K562 (cell line): ENCODE data around the gene ADAMTSL2. TPM values are rescaled to one million over a fixed set of nuclear protein-coding genes. Genes with fewer than 3 reads are reported as not detected.

ENCODE experiments used
- ATAC-seq: fragments of 200-7000 bp; cut with Tn5 transposase; 3 replicates; pipeline ENCODE4 v1.9.1; 2020; ENCODE audit warnings: moderate library complexity
- BruUV-seq: library from RNA; stranded (reverse); fragments of 400-500 nt; replicated peaks from 2 replicates; lab custom pipeline; 2021; lab: Mats Ljungman, UMichigan
- CTCF ChIA-PET: fragments of 300-600 bp; formaldehyde crosslinking; extraction: SDS; loops from one replicate; lab custom pipeline; 2021; ENCODE audit warnings: low intra/inter-chr PET ratio; lab: Yijun Ruan, JAX
- POLR2A ChIA-PET: fragments of 300-600, 350-650 bp; sonication (Branson Sonifier 250); formaldehyde crosslinking; extraction: SDS; loops from one replicate; lab custom pipeline; 2021; ENCODE audit warnings: antibody characterized with exemption, inconsistent platforms; lab: Yijun Ruan, JAX
- DNase-seq, 4 experiments: peaks; one replicate each; pipeline versions ENCODE4 v3.0.0 to v3.0.0-alpha.2; 2011 to 2018; ENCODE audit warnings: low spot score in 3 of 4, mixed read lengths in 3 of 4; ENCODE audit errors: extremely low read depth in 1 of 4
- FAIRE-seq: peaks from 2 replicates; lab custom pipeline; 2011; peaks lifted over from hg19 to GRCh38; lab: Jason Lieb, UNC
- H2AFZ ChIP-seq: 2 replicates; pipeline ENCODE4 v1.6.0; 2011; ENCODE audit warnings: low read depth, low read length, control low read depth, inconsistent platforms
- H3K27ac ChIP-seq: fragments of 200-600 bp; 3 replicates; pipeline ENCODE4 v1.8.0; 2011; ENCODE audit warnings: low read depth, mild to moderate bottlenecking, control low read depth, inconsistent platforms, low read length, moderate library complexity, mixed read lengths; ENCODE audit errors: extremely low read depth
- H3K27me3 ChIP-seq, 2 experiments: fragments of 300-600 bp in 1 of 2; 2 replicates in 1 of 2; 3 replicates in 1 of 2; pipeline versions ENCODE4 v1.6.0 to v1.8.0; 2011; ENCODE audit warnings: inconsistent platforms in 2 of 2, low read length in 2 of 2, mild to moderate bottlenecking in 1 of 2, mixed read lengths in 1 of 2, moderate library complexity in 1 of 2; ENCODE audit not compliant: control insufficient read depth in 2 of 2, insufficient read depth in 2 of 2
- H3K36me3 ChIP-seq: fragments of 300-600 bp; 3 replicates; pipeline ENCODE4 v1.8.0; 2011; ENCODE audit warnings: mild to moderate bottlenecking, low read length, inconsistent platforms; ENCODE audit not compliant: control insufficient read depth, insufficient read depth
- H3K4me1 ChIP-seq, 2 experiments: fragments of 200-600 bp in 1 of 2; replicated peaks in 1 of 2; 2 replicates in 1 of 2; 3 replicates in 1 of 2; pipeline versions ENCODE4 v1.5.1 to v1.8.0; 2011; ENCODE audit warnings: inconsistent platforms in 2 of 2, low read length in 2 of 2, mild to moderate bottlenecking in 1 of 2, mixed read lengths in 1 of 2, moderate library complexity in 1 of 2; ENCODE audit not compliant: control insufficient read depth in 2 of 2, insufficient read depth in 2 of 2
- H3K4me2 ChIP-seq: 2 replicates; pipeline ENCODE4 v1.6.1; 2011; ENCODE audit warnings: low read length, control low read depth, inconsistent platforms, mixed read lengths; ENCODE audit not compliant: insufficient read depth
- H3K4me3 ChIP-seq: fragments of 200-600 bp; sonication (generic), shearing (Covaris generic); 2 replicates; pipeline ENCODE4 v1.5.1; 2016; ENCODE audit warnings: control low read depth, inconsistent platforms
- H3K79me2 ChIP-seq: fragments of 200-600 bp; 3 replicates; pipeline ENCODE4 v1.8.0; 2011; ENCODE audit warnings: low read length, inconsistent platforms; ENCODE audit not compliant: control insufficient read depth, insufficient read depth
- H3K9ac ChIP-seq, 2 experiments: 2 replicates each; pipeline versions ENCODE4 v1.6.0 to v1.6.1; 2011; ENCODE audit warnings: low read depth in 2 of 2, low read length in 2 of 2, control low read depth in 1 of 2, inconsistent platforms in 1 of 2, mild to moderate bottlenecking in 1 of 2, mixed read lengths in 1 of 2; ENCODE audit not compliant: insufficient read depth in 1 of 2
- H3K9me1 ChIP-seq: one replicate; pipeline ENCODE4 v1.6.0; 2011; ENCODE audit warnings: inconsistent platforms, mild to moderate bottlenecking, low read length, moderate library complexity; ENCODE audit not compliant: control insufficient read depth, insufficient read depth
- H3K9me3 ChIP-seq: replicated peaks from 2 replicates; pipeline ENCODE4 v1.5.1; 2011; ENCODE audit warnings: low read depth, low read length, inconsistent platforms; ENCODE audit not compliant: control insufficient read depth, insufficient read depth
- H4K20me1 ChIP-seq: replicated peaks from 2 replicates; pipeline ENCODE4 v1.6.1; 2011; ENCODE audit warnings: low read length, inconsistent platforms, mixed read lengths; ENCODE audit not compliant: control insufficient read depth, insufficient read depth
- CBX2 ChIP-seq: fragments of 200-600 bp; sonication (generic); IDR thresholded peaks from one replicate; pipeline ENCODE4 v1.6.1; 2012; ENCODE audit warnings: mild to moderate bottlenecking, low read length, inconsistent platforms; ENCODE audit not compliant: insufficient read depth, poor library complexity, severe bottlenecking
- CHD4 ChIP-seq: fragments of 200-600 bp; sonication (generic); IDR thresholded peaks from 3 replicates; pipeline ENCODE4 v1.6.1; 2012; ENCODE audit warnings: low read depth, mild to moderate bottlenecking, mixed read lengths, low read length, inconsistent platforms; ENCODE audit not compliant: insufficient read depth, insufficient replicate concordance, poor library complexity, severe bottlenecking
- CTBP1 ChIP-seq: fragments of 450-650 bp; IDR thresholded peaks from 2 replicates; pipeline ENCODE4 v1.6.1; 2016; ENCODE audit warnings: borderline replicate concordance
- EWSR1 ChIP-seq: fragments of 450-650 bp; IDR thresholded peaks from 2 replicates; pipeline ENCODE4 v1.6.1; 2018; ENCODE audit warnings: borderline replicate concordance, mild to moderate bottlenecking, low read depth, moderate library complexity; ENCODE audit not compliant: partially characterized antibody
- FOXM1 ChIP-seq, 2 experiments: fragments of 450-650 bp in 1 of 2; sonication (generic) in 1 of 2; formaldehyde crosslinking in 1 of 2; IDR thresholded peaks; 2 replicates each; pipeline versions ENCODE4 v1.6.1 to v1.9.0; 2017 to 2022; ENCODE audit warnings: low read depth in 2 of 2, mild to moderate bottlenecking in 2 of 2, missing genetic modification reagents in 1 of 2, moderate library complexity in 1 of 2
- HLTF ChIP-seq: fragments of 450-650 bp; IDR thresholded peaks from 2 replicates; pipeline ENCODE4 v1.6.1; 2016
- MXI1 ChIP-seq: IDR thresholded peaks from 2 replicates; pipeline ENCODE4 v1.6.1; 2011; ENCODE audit warnings: low read depth, mild to moderate bottlenecking, improper control_type of control experiment, low read length
- RNF2 ChIP-seq: sonication (generic); IDR thresholded peaks from 2 replicates; pipeline ENCODE4 v1.6.1; 2016
- SNIP1 ChIP-seq: fragments of 450-650 bp; IDR thresholded peaks from 2 replicates; pipeline ENCODE4 v1.7.1; 2017; ENCODE audit warnings: low read depth, mild to moderate bottlenecking
- SP2 ChIP-seq: IDR thresholded peaks from 2 replicates; pipeline ENCODE4 v1.6.1; 2011; ENCODE audit warnings: mild to moderate bottlenecking, low read depth, low read length, moderate library complexity; ENCODE audit not compliant: poor library complexity, severe bottlenecking; ENCODE audit errors: extremely low read depth
- SRSF7 ChIP-seq: fragments of 200-400 bp; formaldehyde crosslinking; optimal IDR thresholded peaks from 2 replicates; pipeline ENCODE3; 2017; ENCODE audit warnings: mild to moderate bottlenecking, low read depth, low read length
- TBL1XR1 ChIP-seq, 2 experiments: IDR thresholded peaks; 2 replicates each; pipeline ENCODE4 v1.6.1; 2012; ENCODE audit warnings: improper control_type of control experiment in 2 of 2, low read length in 2 of 2, mild to moderate bottlenecking in 1 of 2
- USF1 ChIP-seq: sonication (generic); formaldehyde crosslinking; IDR thresholded peaks from 2 replicates; pipeline ENCODE4 v1.9.0; 2022; ENCODE audit warnings: mild to moderate bottlenecking, missing genetic modification reagents
- ZBTB8A ChIP-seq: fragments of 450-650 bp; IDR thresholded peaks from 2 replicates; pipeline ENCODE4 v1.6.1; 2018; ENCODE audit warnings: mild to moderate bottlenecking, moderate library complexity; ENCODE audit not compliant: partially characterized antibody
- ZFPM2 ChIP-seq: fragments of 250-450 bp; sonication (Bioruptor Pico); IDR thresholded peaks from 2 replicates; pipeline ENCODE4 v1.5.1; 2022; ENCODE audit warnings: mild to moderate bottlenecking
- ZNF143 ChIP-seq: sonication (generic); formaldehyde crosslinking; IDR thresholded peaks from 2 replicates; pipeline ENCODE4 v1.9.0; 2022; ENCODE audit warnings: mild to moderate bottlenecking, missing genetic modification reagents
- ZNF445 ChIP-seq: fragments of 250-450 bp; sonication (Bioruptor Pico); IDR thresholded peaks from 2 replicates; pipeline ENCODE4 v1.4.0; 2020; ENCODE audit warnings: low read depth, mild to moderate bottlenecking, moderate library complexity
- ZNF75A ChIP-seq: fragments of 450-650 bp; formaldehyde crosslinking; IDR thresholded peaks from 2 replicates; pipeline ENCODE4 v1.4.0; 2020; ENCODE audit warnings: mild to moderate bottlenecking
- ZNF76 ChIP-seq: fragments of 250-450 bp; sonication (Bioruptor Pico); IDR thresholded peaks from 2 replicates; pipeline ENCODE4 v1.4.0; 2020; ENCODE audit warnings: mild to moderate bottlenecking, moderate library complexity, borderline replicate concordance
- ZSCAN32 ChIP-seq: fragments of 450-650 bp; formaldehyde crosslinking; IDR thresholded peaks from 2 replicates; pipeline ENCODE4 v1.4.0; 2020; ENCODE audit warnings: mild to moderate bottlenecking, moderate library complexity
- WGBS: fragments of 100-300 bp; shearing (Covaris generic); methylation state at CpG from one replicate; pipeline ENCODE4 v1.1.6; 2016; ENCODE audit warnings: low coverage, mixed read lengths; ENCODE audit not compliant: insufficient coverage; ENCODE audit errors: missing lambda C conversion rate; 5-methylcytosine and 5-hydroxymethylcytosine counted together
- in situ Hi-C: fragments of 300-500 bp; cut with MboI; formaldehyde crosslinking; loops from 4 replicates; pipeline ENCODE4 v1.15.0; 2018; ENCODE audit warnings: inconsistent platforms, mixed read lengths
- intact Hi-C: fragments of 100-400 bp; cut with micrococcal nuclease; formaldehyde crosslinking; loops from 2 replicates; pipeline ENCODE4 v1.14.2; 2022
- polyA plus RNA-seq, 8 experiments: library from polyadenylated mRNA; depleted of rRNA in 4 of 8; stranded (reverse) in 5 of 8; unstranded in 3 of 8; fragments of >200 nt; fragmentation: Nextera tagmentation in 2 of 8; fragmentation: Illumina TruSeq in 1 of 8; extraction: Ambion mirVana in 2 of 8; extraction: Trizol in 1 of 8; gene quantifications; 2 replicates each; pipeline versions ENCODE4 v1.2.1 to v1.2.3, GENCODE V29; 2011 to 2014; ENCODE audit warnings: inconsistent platforms in 1 of 8, missing spikeins in 1 of 8
- total RNA-seq, 7 experiments: library from RNA; depleted of rRNA in 6 of 7; stranded (reverse); fragments of >200 nt in 6 of 7; fragmentation: Illumina TruSeq in 2 of 7; extraction: Trizol in 2 of 7; gene quantifications; 2 replicates each; pipeline versions ENCODE4 v1.2.1 to v1.2.3, GENCODE V29; 2011 to 2021; ENCODE audit warnings: low replicate concordance in 1 of 7

Gene ADAMTSL2
- total and polyA plus RNA-seq, 9 of the 15 experiments (the other 6 are each of a cell fraction or from before 2014, with no cell fraction given), result 0.04 TPM; not detected in 8

- Histone ChIP-seq H3K9me1 (no peaks in the 10 kb centered on the region), H3K9ac (no peak overlapping the region), H3K4me2 (no peak overlapping the region), H3K9me3 (no peaks in the 10 kb centered on the region), H3K79me2 (no peaks in the 10 kb centered on the region), H3K27ac (no peak overlapping the region), H3K4me1 (peaks cover 0 to 24% of the 10 kb centered on the region in 2 experiments; a peak in 2 of 5 replicates), H3K27me3 (peaks cover 40 to 81% of the 10 kb centered on the region in 2 experiments; a peak in 4 of 5 replicates), H3K4me3 (no peak overlapping the region), H2AFZ (no peak overlapping the region), H3K36me3 (no peaks in the 10 kb centered on the region), H4K20me1 (peaks cover 21% of the 10 kb centered on the region)
- TF ChIP-seq ZSCAN32 (CRISPR knock-in tag), result no peak
- TF ChIP-seq SP2, result no peak
- TF ChIP-seq EWSR1, result no peak
- no peak for TF ChIP-seq ZBTB8A
- TF ChIP-seq ZFPM2 (CRISPR knock-in tag), result no peak
- TF ChIP-seq TBL1XR1 (IDR thresholded peaks at IDR 0.05; ENCODE audit: low read length in 2 of 2), result no peak
- no peak for TF ChIP-seq CTBP1
- no peak for TF ChIP-seq ZNF75A (CRISPR knock-in tag)
- TF ChIP-seq CHD4, result no peak
- TF ChIP-seq ZNF143 (CRISPR knock-in tag), result no peak
- no peak for TF ChIP-seq USF1
- no peak for TF ChIP-seq ZNF445
- no peak for TF ChIP-seq CBX2
- TF ChIP-seq RNF2, result no peak
- TF ChIP-seq SNIP1, result no peak
- no peak for TF ChIP-seq SRSF7
- TF ChIP-seq FOXM1 (IDR thresholded peaks at IDR 0.05; ENCODE audit: low read depth), result no peak
- no peak for TF ChIP-seq FOXM1 (CRISPR knock-in tag; IDR thresholded peaks at IDR 0.05; ENCODE audit: low read depth)
- TF ChIP-seq MXI1, result no peak
- no peak for TF ChIP-seq HLTF
- no peak for TF ChIP-seq ZNF76
- intact Hi-C loops, result no loop called here
- ChIA-PET POLR2A (interaction anchor here (0.7 kb wide), 1 partner anchor 361 kb away, joined by 3 read pairs; no protein-coding TSS in a partner anchor), CTCF (no interaction called here)
- FAIRE-seq (no peak), DNase-seq (no peak), ATAC-seq (no peak)
- no TSS peak for BruUV-seq
- WGBS, result 8% methylated on average over 41 of the region's 41 CpGs
- in situ Hi-C loops, result no loop called here
Observed at GRCh38 chr9:133578524-133579441, 44.3 kb downstream of the ADAMTSL2 start.
